ENCODE data around the gene VIL1.

Gene VIL1

DNA sequence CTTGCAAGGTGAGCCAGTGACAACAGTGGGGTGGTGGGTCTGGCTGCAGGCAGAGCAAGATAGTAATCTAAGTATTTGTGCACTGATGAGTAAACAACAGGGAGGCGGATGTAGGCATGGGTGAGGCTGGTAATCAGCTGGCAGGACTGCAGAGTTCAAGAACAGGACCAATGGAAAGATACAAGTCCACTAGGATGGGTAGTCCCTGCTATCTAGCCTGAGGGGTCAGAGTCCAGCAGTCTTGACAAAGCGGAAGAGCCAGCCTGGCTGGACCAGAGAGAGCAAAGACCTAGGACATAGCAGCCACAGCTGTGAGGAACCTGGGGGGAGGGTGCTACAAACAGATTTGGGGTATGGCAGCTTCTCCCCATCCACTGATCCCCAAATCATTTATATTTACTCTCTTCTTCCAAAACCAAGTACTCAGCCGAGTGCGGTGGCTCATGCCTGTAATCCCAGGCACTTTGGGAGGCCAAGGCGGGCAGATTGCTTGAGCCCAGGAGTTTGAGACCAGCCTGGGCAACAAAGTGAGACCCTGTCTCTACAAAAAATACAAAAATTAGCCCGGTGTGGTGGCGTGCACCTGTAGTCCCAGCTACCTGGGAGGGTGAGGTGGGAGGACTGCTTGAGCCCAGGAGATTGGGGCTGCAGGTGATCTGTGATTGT is 25.9 kb downstream of the VIL1 start:
- no peak overlapping the region for H3K4me3 ChIP-seq (ENCODE audit: low read length)
- no peak for DNase-seq (ENCODE audit: low read depth)
- TF ChIP-seq, protein P1, sequence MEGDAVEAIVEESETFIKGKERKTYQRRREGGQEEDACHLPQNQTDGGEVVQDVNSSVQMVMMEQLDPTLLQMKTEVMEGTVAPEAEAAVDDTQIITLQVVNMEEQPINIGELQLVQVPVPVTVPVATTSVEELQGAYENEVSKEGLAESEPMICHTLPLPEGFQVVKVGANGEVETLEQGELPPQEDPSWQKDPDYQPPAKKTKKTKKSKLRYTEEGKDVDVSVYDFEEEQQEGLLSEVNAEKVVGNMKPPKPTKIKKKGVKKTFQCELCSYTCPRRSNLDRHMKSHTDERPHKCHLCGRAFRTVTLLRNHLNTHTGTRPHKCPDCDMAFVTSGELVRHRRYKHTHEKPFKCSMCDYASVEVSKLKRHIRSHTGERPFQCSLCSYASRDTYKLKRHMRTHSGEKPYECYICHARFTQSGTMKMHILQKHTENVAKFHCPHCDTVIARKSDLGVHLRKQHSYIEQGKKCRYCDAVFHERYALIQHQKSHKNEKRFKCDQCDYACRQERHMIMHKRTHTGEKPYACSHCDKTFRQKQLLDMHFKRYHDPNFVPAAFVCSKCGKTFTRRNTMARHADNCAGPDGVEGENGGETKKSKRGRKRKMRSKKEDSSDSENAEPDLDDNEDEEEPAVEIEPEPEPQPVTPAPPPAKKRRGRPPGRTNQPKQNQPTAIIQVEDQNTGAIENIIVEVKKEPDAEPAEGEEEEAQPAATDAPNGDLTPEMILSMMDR (conservative IDR thresholded peaks at IDR 0.05; ENCODE audit: low read depth, low read length), result no peak

DNA sequence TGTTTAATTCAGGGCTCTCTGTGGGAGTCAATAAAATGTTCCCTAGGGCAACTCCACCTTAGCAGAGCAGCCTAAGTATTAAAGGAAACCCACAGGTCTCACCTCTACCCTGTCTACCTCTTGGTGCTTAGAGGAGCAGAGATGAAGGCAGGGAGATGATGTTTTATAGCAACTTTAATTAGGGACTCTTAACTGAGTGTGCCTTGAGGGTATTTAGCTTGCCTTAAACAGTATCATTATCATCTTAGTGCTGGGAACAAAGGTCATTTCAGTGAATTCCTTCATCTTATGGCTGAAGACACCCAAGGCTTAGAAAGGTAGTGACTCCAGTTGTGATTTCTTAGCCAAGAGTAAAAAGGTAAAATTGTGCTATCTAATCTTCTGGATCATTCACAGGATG is 26.7 kb downstream of the VIL1 start:
- H3K4me3 ChIP-seq (ENCODE audit: low read length), result no peak overlapping the region
- no peak for DNase-seq (ENCODE audit: low read depth)
- TF ChIP-seq, protein P1 (conservative IDR thresholded peaks at IDR 0.05; ENCODE audit: low read depth, low read length), result no peak

DNA sequence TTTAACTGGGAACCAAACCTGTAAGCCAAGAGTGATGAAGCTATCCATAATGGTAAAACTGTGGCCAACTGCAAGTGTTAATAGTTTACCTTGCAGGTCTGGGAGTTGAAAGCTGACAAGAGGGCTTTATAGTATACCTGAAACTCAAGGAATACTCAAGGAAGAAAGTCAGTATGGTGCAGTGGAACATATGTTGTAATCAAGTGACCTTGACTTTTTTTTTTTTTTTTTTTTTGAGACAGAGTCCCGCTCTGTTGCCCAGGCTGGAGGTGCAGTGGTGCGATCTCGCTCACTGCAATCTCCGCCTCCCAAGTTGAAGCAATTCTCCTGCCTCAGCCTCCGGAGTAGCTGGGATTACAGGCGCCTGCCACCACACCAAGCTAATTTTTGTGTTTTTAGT is 27.6 kb downstream of the VIL1 start:
- TF ChIP-seq, protein P1 (conservative IDR thresholded peaks at IDR 0.05; ENCODE audit: low read depth, low read length), result no peak
- no peak overlapping the region for H3K4me3 ChIP-seq (ENCODE audit: low read length)
- no peak for DNase-seq (ENCODE audit: low read depth)

DNA sequence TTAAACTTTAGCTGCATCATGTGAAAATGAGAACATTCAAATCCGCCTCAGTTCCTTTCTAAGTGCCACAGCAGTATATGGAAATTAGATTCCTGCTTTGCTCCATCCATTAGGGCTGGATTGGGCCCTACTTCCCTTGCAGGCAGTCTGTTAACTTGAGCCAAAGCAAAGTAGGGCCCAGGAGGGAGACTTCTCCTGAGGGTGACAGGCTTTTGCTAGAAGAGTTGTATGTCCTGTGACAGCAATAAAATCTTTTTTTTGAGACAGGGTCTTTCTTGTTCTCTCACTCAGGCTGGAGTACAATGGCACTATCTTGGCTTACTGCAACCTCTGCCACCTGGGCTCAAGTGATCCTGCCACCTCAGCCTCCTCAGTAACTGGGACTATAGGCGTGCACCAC is 28.1 kb downstream of the VIL1 start:
- no peak for DNase-seq (ENCODE audit: low read depth)
- TF ChIP-seq, protein P1 (conservative IDR thresholded peaks at IDR 0.05; ENCODE audit: low read depth, low read length), result no peak
- H3K4me3 ChIP-seq (ENCODE audit: low read length), result no peak overlapping the region

DNA sequence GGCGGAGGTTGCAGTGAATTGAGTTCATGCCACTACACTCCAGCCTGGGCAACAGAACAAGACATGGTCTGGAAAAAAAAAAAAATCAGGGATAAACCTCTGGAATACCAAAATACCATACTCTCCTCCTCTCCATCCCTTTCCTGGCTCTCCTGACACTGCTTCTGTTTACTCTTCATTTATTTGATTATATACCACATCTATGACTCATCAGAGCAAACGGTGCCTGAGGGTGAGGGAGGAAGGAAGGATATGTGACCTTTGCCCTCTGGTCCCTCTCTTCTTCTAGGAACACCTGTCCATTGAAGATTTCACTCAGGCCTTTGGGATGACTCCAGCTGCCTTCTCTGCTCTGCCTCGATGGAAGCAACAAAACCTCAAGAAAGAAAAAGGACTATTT is 30.0 kb downstream of the VIL1 start:
- no peak for DNase-seq (ENCODE audit: low read depth)
- TF ChIP-seq, protein P1 (conservative IDR thresholded peaks at IDR 0.05; ENCODE audit: low read depth, low read length), result no peak
- H3K4me3 ChIP-seq (ENCODE audit: low read length), result no peak overlapping the region

DNA sequence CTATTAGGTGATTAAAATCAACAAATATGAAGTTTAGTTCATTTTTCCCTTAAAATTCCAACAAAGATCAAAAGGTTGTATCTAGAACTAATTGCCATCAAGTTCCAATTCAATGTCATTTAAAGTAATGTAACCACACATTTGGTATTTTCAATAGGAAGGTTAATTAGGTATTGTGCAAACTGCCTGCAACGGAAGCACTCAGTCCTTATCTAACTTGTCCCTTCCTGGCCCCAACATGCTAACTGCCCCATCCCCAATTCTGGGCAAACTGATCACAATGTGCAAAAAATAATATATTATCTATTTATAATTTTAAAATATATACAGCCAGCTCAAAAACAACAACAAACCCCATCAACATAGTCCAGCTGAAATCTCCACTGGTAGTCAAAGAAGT is 33.2 kb downstream of the VIL1 start:
- TF ChIP-seq, protein P1 (conservative IDR thresholded peaks at IDR 0.05; ENCODE audit: low read depth, low read length), result no peak
- no peak for DNase-seq (ENCODE audit: low read depth)
- no peak overlapping the region for H3K4me3 ChIP-seq (ENCODE audit: low read length)

DNA sequence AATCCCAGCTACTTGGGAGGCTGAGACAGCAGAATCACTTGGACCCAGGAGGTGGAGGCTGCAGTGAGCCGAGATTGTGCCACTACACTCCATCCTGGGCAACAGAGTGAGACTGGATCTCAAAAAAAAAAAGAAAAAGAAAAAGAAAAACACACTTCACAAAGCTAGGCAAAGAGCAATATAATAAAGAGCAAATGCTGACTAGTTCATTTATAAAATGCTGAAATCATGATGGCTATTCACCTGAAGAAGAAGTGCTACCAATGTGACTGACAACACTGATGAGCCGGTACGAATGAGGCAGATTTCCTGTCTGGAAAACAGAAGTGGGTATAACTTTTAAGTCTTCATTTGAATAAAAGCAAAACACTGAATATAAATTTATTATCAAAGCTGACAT is 37.9 kb downstream of the VIL1 start:
- TF ChIP-seq, protein P1 (conservative IDR thresholded peaks at IDR 0.05; ENCODE audit: low read depth, low read length), result no peak
- H3K4me3 ChIP-seq (ENCODE audit: low read length), result no peak overlapping the region
- DNase-seq (ENCODE audit: low read depth), result no peak

All from retinal pigment epithelial cell (primary cell).